NCI-H774 (cell line): Measurements from ENCODE around the gene CDH23.

Experiments used
- DNase-seq: peaks from one replicate; lab custom pipeline; 2025; lab: John Stamatoyannopoulos, UW

CDH23 gene

DNA sequence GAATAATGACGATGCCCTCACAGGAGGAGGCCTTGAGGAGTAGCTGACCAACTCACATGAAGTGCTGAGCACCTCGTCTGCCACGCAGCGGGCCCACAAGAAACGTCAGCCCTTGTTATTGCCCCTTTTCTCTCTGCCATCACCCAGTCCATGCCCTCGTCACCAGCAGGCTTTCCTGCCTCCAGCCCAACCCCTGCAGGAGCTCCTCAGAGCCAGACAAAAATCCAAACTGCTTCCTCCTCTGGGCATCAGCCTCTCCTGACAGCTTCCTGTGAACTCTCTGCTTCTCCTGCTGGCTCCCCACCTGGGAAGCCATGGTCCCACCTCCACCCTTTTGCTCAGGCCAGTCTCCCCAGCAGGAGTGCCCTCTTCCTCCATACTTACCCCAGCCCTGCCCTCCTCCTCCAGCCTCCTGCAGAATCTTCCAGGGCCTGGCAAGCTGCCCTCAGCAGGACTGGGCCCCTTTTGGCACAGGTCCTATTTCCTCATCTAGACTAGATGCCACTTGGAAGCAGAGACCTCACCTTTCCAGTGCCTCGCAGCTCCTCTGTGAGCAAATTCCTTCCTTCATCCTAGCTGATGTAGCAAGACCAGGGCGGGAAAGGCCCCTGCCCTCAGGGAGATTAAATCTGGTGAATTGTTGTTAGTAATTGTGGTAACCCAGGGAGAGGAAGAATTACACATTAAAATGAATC, 207.8 kb downstream of the CDH23 start:
- DNase-seq: no peak

DNA sequence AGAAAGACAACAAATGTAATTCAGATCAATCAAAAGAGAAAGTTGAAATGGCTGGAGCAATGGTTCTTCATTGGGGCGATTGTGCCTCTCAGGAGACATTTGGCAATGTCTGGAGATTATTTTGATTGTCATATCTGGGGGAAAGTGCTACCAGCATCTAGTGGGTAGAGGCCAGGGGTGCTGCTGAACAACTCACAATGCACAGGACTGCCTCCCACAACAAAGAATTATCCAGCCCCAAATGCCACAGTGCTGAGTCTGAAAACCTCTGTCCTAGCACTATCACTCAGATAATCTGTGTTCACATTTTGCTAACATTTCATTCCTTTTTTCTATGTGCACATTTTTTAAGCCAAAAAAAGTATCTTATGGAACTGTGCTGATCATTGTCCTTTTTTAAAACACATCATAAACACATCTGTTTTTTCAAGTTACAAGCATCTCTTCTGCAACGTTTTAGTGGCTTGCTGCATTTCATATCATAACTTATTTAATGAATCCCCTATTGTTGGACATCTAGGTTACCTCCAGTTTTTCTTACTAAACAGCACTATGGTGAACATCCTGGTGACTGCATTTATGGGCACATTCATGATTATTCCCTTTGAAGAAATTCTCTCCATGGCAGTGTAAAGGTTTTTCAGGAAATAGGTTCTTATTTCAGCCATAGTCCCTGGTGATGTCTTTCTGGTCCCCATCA, 208.7 kb downstream of the CDH23 start:
- DNase-seq: no peak

DNA sequence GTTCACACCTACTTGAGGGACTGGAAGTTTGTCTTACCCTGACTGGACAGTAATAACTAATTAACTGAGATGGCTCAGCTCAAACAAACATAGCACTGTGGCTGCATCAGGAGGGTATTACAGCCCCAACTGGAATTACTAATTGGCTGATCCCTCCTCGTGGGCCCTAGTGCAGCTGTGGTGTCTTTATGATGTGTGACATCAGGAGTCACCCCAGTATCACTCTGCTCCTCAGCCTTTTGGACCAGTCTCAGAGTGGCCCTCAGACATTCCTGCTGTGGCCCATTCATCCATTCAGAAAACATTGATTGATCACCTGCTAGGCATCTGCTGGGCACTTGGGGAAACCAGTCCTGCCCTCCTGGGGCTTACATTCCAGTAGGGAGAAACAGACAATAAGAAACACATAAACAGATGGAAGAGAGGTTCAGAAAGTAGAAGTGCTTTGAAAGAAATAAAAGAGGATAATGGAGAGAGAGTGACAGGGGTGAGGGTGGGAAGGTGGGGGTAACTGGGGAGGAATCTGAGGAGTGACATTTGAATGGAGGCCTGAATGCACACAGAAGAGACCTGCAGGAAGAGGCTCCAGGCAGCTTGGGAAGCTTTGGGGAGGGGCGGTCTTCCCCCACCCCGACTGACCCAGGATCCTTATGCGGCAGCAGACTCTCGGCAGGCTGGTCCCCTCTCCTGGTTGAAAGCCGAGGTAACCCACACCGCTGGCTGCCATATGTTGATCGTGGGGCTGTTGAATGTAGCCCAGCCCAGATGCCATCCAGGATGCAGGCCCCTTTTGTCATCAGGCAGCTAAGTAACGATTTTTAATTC, 209.7 kb downstream of the CDH23 start:
- DNase-seq: no peak

DNA sequence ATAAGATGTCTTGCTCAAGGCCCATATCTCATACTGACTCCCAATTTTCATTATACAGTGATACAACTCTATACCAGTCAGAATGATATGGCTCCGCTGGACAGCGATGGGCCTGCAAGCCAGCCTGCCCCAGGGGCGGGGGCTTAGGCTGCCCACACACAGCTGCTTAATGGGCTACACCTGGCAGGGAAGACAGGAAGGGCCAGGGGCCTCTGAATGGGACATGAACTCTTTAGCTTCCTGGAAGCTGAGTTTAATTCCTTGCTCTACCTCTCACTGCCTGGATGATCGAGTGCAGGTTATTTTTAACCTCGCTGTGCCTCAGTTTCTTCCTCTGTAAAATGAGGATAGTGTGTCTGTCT, 210.3 kb downstream of the CDH23 start:
- no peak for DNase-seq

DNA sequence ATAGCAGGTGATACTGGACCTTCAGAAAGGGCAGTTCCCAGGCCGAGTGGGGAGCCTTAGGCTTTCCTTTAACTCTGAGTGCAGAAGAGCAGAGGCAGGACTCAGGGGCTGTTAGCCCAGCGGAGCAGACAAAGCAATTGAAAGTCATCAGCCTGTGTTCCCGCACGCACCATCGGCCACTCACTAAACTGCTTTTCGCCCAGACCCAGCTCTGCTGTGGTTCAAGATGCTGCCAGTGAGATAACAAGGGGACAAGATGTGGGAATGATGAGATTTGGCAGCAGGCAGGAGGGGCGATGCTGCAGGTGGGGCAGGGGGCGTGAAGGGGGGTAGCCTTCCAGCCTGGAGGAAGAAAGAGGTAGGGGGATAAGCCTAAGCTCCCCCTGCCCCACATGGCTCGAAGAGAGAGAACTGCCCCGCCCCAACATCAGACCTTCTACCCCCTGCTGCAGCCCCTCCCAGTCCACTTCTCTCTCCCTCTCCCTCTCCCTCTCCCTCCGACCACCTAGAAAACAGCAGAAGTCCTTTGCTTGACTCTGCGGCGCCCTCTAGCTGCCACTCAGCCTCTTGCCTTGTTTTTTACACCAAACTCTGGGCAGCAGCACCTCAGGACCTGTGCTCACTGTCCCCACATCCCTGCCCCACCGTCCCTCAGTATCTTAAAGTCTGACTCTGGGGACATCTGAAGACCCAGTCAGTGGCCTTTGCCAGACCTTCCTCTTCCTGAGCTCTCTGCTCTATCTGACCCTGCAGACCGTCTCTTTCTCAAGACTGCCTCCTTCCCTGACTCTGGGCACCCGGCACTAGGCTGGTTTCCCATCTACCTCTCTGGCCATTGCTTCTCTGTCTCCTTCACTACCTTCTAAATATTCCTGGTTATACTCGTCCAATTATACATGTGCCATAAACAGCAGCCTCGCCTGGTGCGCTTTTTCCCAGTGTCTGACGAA, 212.4 kb downstream of the CDH23 start:
- peak; percentile 28 for DNase-seq

DNA sequence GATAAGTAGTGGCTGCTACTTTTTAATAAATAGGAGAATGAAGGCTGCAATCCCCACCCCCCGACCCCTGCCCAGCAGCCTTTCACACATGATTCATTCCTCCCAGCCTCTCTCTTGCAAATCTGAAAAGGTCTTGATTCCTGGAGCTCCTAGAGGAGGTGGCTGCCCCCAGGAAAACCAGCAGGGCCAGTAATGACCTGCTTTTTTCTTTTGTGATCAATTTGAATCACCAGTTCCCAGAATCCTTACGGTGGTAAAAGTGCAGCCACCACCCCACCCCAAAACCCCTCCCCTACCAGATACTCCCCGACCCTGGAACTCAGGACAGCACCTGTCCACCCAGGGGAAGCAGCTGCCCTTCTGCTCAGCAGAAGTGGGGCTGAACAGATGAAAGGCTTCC, 213.9 kb downstream of the CDH23 start:
- DNase-seq: no peak

DNA sequence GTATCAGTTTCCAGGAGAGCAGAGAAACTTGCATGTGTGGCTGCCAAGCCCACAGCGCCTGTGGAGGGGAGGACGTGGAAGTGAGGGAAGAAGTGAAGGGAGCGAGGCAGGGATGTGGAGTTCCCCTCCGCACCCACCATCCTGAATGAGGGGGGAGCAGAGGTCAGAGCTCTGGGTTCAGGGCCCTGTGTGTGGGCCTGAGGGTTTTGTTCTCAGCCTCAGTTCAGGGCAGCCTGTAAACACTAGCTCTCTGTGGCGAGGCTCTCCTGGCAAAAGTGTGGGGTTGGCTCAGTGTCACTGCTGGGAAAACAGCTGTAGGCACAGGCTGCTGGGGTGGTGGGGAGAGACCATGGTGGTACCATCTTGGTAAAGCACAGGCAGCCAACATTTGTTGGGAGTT, 214.4 kb downstream of the CDH23 start:
- no peak for DNase-seq

DNA sequence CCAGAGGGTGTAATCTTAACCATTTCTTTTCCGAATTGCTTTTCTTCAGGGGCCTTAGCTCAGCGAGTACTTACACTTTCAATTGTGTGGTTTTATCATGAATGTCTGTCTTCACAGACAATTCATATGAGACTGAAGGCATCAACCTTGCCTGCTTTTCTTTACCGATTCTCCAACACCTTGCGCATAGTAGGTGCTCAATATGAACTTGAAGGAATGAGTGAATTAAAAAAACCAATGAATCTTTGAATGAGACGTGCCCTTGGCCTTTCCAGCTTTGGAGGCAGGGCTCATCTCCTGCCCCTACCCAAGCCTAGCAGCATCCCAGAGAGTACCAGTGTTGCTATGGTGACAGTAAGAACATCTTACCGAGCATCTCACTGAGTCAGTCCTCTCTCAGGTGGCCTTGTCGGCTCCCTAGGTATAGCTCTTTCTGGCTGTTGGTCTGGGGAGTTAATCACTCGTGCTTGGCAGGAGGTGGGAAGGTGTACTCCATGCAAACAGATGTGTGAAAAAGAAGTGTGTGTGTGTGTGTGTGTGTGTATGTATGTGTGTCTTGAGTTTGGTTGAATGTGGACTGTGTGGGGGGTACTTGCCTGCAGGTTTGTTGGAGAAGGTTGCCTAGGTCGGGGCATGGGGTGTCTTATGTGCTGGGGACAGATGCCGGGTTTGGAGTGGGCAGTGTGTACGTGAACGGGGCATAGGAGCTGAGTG, 215.1 kb downstream of the CDH23 start:
- DNase-seq: no peak

DNA sequence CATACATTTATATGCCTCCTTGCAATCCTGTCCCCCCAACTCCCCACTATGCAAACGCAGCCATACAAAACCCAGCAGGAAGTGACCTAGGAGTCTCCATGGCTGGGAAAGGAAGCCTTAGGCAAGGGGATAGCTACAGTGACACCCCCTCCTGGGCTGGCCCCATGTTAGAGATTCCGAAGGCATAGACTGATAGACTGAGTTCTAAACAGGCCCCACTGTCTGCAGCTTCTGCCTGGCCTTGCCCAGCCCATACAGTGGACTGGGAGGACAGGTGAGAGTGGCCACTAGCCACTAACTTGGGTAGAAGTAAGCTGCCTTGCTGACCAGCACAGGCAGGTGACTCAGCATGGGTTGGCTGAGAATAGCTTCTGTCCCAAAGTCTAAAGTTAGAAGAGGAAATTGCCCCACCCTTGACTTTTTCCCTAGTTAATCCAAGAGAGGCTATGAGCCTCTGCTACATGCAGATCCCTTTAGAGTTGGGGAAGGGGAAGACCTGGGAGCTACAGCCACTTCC, 216.6 kb downstream of the CDH23 start:
- no peak for DNase-seq

DNA sequence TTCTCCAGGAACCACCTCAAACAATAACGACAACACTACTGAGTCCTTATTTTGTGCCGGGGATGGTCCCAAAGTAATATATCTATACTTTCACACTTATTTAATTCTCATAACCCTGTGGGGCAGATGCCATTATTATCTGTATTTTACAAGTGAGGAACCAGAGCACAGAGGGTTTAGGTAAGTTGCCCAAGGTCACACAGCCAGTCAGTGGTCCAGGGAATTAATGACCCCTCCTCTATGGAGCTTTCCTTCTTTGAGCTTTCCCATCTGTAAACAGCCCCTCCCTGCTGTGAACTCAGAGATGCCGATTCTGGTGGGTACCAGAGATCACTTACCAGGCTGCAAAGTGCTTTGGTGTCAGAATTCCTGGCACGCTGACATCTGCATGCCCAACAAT, 217.2 kb downstream of the CDH23 start:
- no peak for DNase-seq

DNA sequence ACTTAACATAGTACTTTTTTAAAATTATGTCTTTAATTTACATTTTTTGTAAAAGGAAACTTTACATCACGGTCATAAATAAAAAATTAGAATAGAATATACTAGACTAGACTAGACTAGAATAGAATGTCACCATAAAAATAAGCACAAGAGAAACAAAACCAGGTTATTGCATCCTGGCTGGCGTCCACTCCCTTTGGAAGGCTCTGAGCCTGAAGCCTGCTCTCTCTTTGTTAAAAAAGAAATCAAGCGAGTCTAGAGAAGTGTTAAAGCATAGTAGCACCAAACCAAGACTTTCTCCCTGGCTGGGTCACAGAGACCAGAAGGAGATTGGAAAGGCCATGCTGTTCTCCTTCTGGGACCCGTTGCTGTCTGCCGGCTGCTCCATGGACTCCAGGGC, 218.2 kb downstream of the CDH23 start:
- DNase-seq: no peak

DNA sequence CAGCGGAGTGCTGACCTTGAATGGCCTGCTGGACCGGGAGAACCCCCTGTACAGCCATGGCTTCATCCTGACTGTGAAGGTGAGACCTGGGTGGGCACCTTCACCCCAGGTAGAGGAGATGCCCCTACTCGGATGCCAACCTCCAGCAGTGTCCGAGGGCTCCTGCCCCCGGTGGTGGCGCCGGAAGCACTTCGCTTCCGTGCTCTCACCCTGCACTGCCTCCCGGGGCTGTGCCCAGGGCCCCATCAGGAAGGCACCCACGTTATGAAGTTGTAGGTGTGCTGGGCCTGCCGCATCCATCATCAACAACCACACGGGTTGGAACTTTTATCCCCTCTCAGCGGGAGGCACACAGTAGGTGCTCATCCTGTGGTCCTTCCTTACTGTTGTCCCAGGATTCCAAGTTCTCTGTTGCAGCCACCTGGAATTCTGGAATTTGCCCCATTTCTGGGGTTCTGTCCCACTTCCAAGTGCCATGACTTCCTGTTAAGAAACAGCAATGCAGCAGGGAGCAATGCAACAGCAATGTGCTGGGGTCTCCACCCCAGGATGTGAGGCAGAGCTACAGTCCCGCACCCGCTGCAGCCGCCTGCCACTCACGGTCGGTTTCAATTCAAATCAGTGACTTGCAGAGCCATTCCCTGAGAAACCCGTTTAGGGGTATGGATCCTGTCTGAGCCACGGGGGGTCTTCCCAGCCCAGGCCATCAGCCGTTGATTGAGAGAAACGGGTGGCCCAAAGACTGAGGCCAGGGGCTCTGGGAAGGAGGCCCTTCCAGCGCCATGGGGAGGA, 219.0 kb downstream of the CDH23 start:
- no peak for DNase-seq

DNA sequence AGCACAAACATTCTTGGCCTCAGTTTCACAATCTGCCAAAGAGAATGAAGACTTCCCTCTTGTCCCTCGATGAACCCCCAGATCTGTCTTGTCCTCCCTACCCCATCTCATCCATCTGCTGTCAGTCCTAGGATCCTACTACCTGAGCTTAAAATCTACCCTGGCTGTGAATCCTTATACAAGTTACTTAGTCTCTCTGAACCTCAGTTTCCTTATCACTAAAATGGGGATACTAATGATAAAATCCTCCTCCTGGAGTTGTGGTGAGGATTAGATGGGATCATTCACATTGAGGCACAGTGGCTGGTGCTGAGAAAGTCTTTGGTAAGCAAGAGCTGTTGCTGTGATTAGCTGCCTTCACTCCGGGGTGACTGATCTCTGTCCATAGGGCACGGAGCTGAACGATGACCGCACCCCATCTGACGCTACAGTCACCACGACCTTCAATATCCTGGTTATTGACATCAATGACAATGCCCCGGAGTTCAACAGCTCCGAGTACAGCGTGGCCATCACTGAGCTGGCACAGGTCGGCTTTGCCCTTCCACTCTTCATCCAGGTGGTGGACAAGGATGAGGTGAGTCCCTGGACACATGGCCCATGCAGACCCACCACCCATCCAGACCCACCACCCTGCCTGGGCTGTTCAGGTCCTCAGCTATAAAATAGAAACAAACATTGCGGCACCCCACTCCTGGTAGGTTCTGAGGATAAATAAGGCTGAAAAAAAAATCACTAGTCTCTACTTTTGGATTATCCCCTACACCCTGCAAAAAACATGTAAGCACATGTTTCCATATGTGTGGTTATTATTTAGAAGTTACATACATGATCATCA, 220.3 kb downstream of the CDH23 start:
- DNase-seq: no peak

DNA sequence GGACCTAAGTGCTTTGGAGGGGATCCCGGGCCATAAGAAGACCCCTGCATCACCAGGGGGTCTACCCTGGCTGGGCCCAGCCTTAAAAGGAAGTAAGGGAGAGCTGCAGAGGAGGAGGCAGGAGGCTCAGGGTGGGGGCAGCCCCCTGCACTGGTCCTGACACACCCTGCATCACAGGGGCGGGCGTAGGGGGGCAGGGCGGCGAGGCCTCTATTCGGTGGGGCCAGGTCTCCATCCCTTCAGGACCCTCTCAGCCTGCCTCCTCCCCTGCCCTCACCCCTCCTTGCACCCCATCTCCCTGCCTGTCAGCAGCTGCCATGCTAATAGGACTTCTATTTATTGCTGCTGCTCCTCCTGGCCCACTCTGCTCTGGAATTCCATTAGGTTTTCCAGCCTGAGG, 221.5 kb downstream of the CDH23 start:
- no peak for DNase-seq

DNA sequence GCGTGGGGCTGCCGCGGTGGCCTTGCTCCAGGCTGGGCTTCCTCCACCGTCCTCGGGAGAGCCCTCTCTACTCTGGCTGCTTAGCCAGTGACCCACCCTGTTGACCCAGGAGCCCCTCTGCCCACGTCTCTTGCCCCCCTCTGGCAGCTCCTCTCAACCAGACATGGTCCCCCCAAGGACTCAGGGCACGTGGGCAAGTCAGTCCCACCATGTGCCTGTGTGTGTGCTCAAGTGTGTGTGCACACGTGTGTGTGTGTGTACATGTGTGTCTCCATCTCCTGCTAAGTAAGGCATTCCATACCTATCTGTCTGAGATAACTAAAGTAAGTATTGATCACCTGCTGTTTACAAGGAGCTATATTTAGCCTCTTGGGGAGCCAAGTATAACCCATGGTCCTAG, 221.9 kb downstream of the CDH23 start:
- DNase-seq: no peak

DNA sequence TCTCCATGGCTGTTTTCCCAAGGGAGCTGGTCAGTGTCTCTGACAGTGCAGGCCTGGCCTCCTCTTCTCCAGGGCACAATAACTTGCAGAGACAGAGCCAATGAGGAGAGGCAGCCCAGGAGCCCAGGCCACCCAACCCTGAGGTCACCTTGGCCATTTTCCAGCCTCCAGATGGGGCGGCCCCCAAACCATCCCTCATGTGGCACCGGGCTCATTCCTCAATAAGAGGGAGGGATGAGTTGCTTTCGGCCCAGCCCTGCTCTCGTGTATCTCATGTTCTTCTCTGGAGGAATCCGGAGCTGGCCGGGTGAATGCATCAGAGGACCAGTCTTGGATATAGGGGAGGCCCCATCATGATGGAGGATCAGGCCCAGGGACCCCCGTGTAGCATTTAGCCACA, 223.9 kb downstream of the CDH23 start:
- DNase-seq: no peak

DNA sequence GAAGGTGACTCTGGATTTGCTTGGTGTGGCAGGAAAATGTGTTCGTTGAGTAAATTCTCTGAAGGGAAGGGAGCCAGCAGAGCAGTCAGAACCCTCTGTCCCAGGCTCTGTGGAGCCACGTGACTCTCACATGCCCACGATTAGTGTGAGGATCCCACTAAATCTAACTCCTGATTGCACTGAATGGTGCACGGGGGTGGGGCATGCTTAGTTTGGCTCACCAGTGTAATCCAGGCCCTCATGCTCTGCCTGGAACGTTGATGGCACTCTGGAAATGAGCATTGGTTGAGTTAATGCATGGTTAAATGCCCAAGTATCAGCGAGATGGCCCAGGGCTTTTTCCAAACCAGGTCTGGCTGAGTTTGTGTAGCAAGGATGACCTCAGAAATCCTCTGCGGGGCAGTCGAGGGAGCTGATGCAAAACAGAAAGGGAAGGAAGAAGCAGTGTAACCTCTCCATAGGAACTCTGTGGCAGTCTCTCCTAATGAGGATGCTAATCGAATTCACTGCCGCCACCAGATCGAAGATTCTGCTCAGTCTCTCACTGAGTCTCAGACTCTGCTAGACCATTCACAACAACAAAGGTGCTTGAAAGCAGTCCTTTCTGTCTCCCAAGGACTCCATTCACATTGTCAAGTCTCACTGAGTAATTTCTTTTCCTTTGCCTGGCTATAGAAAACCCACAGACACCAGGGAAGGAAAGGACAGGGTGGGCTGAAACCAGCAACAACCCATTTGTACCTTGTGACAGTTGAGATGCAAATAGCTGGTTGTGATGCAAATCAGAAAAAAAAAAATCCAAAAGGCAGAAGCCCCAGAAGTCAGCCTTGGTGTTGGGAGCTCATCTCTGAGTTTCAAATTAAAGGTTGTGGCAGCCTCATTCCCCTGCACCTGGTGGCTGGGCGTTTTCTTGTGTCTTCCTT, 224.8 kb downstream of the CDH23 start:
- no peak for DNase-seq

DNA sequence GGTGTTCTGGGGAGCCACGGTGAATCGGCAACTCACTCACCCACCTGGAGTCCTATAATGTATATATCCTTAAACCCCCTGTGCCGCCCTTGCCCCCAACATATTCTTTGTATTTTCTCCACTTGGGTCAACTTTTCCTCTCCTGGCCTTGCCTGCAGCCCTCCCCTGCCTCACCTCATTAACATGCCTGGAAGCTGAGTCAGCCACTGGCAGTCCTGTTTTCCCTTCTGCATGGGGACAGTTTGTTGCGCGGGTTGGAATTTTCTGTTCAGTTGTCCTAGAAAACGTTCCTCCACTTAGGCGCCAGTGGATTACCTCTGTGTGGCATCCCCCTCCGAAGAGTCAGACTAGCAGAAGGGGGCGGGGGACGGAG, 225.4 kb downstream of the CDH23 start:
- DNase-seq: no peak
